Natural killer cell (primary cell): ENCODE results near the gene CLDN5. TPM values are rescaled to one million over a fixed set of nuclear protein-coding genes. Genes with fewer than 3 reads are reported as not detected.

Source experiments
- ATAC-seq, 3 donors: fragments of 150-1000 bp in 2 of 3; fragments of 200-7000 bp in 1 of 3; cut with Tn5 transposase; 1 replicate in 1 of 3; 2 replicates in 2 of 3; pipeline ENCODE4 v1.10.0; 2021; ENCODE audit warnings: mild to moderate bottlenecking in 2 of 3, moderate library complexity in 2 of 3
- DNase-seq, 2 donors: peaks; one replicate each; pipeline versions ENCODE4 v3.0.0 to v3.0.0-alpha.2; 2013 to 2021; ENCODE audit warnings: mixed read lengths in 1 of 2
- H3K27ac ChIP-seq: one replicate; pipeline ENCODE4 v1.5.1; 2013; ENCODE audit warnings: mild to moderate bottlenecking, low read length
- H3K27me3 ChIP-seq: one replicate; pipeline ENCODE4 v1.6.1; 2013; ENCODE audit warnings: low read length; ENCODE audit not compliant: control insufficient read depth, insufficient read depth
- H3K36me3 ChIP-seq: one replicate; pipeline ENCODE4 v1.6.1; 2013; ENCODE audit warnings: low read length; ENCODE audit not compliant: control insufficient read depth, insufficient read depth
- H3K4me1 ChIP-seq: one replicate; pipeline ENCODE4 v1.6.1; 2013; ENCODE audit warnings: low read length; ENCODE audit not compliant: control insufficient read depth, insufficient read depth
- H3K4me3 ChIP-seq: one replicate; pipeline ENCODE4 v1.5.1; 2013; ENCODE audit warnings: low read length
- H3K9me3 ChIP-seq: one replicate; pipeline ENCODE4 v1.6.1; 2013; ENCODE audit warnings: low read length; ENCODE audit not compliant: control insufficient read depth, insufficient read depth
- H3K27ac Mint-ChIP-seq, 2 donors: one replicate each; pipeline ENCODE4 v1.8.0; 2022; ENCODE audit warnings: mild to moderate bottlenecking in 2 of 2, mixed read lengths in 2 of 2, moderate library complexity in 1 of 2
- H3K27me3 Mint-ChIP-seq, 2 donors: one replicate each; pipeline ENCODE4 v1.8.0; 2022; ENCODE audit warnings: low read depth in 2 of 2, mixed read lengths in 2 of 2
- H3K36me3 Mint-ChIP-seq: one replicate; pipeline ENCODE4 v1.8.0; 2022; ENCODE audit warnings: mixed read lengths
- H3K4me1 Mint-ChIP-seq, 2 donors: one replicate each; pipeline ENCODE4 v1.8.0; 2022; ENCODE audit warnings: mixed read lengths in 2 of 2
- H3K4me3 Mint-ChIP-seq: one replicate; pipeline ENCODE4 v1.8.0; 2022; ENCODE audit warnings: mild to moderate bottlenecking, moderate library complexity, mixed read lengths
- H3K9me3 Mint-ChIP-seq, 2 donors: one replicate each; pipeline ENCODE4 v1.8.0; 2022; ENCODE audit warnings: mixed read lengths in 2 of 2
- CTCF ChIP-seq: fragments of 200-600 bp; IDR thresholded peaks from one replicate; pipeline ENCODE4 v1.8.0; 2022; ENCODE audit warnings: antibody characterized with exemption
- WGBS: methylation state at CpG from one replicate; pipeline ENCODE4 v1.1.7; 2013; ENCODE audit warnings: missing lambda C conversion rate; ENCODE audit not compliant: insufficient coverage; 5-methylcytosine and 5-hydroxymethylcytosine counted together
- intact Hi-C: fragments of 100-400 bp; cut with micrococcal nuclease; formaldehyde crosslinking; loops from one replicate; pipeline ENCODE4 v1.14.2; 2022
- total RNA-seq, 4 donors: library from RNA; stranded (reverse); fragments of 120-200 nt in 1 of 4; gene quantifications; one replicate each; pipeline versions ENCODE4 v1.2.3 to v1.2.4, GENCODE V29; 2013 to 2022

CLDN5 gene
- total RNA-seq, 3 donors from 2014 or later (not counting 1 experiment from before 2014, with no cell fraction given): 1.3 to 1.7 TPM; not detected in 1

GRCh38 chr22:19488285-19488684, 35.9 kb downstream of the CLDN5 start:
- ATAC-seq (no peak), DNase-seq (no peak)
- Mint-ChIP-seq H3K27ac (no peak overlapping the region), H3K9me3 (no peaks in the 10 kb centered on the region), H3K36me3 (no peaks in the 10 kb centered on the region), H3K4me1 (no peaks in the 10 kb centered on the region), H3K27me3 (no peaks in the 10 kb centered on the region), H3K4me3 (no peak overlapping the region)
- no peak overlapping the region for H3K27ac ChIP-seq
- no peaks in the 10 kb centered on the region for H3K27me3 ChIP-seq
- H3K4me3 ChIP-seq: no peak overlapping the region
- no peaks in the 10 kb centered on the region for H3K36me3 ChIP-seq
- WGBS: 100% methylated on average over 2 of the region's 2 CpGs
- intact Hi-C loops: no loop called here
- H3K4me1 ChIP-seq: no peaks in the 10 kb centered on the region
- TF ChIP-seq CTCF: no peak
- no peaks in the 10 kb centered on the region for H3K9me3 ChIP-seq

GRCh38 chr22:19483481-19484244, 40.5 kb downstream of the CLDN5 start:
- Mint-ChIP-seq H3K27me3 (no peaks in the 10 kb centered on the region), H3K9me3 (no peaks in the 10 kb centered on the region), H3K36me3 (no peaks in the 10 kb centered on the region), H3K27ac (no peak overlapping the region), H3K4me1 (peaks cover 9 to 15% of the 10 kb centered on the region in 2 donors), H3K4me3 (no peak overlapping the region)
- H3K36me3 ChIP-seq: no peaks in the 10 kb centered on the region
- intact Hi-C loops: no loop called here
- H3K27ac ChIP-seq: no peak overlapping the region
- H3K4me1 ChIP-seq: peaks cover 6% of the 10 kb centered on the region
- no peak overlapping the region for H3K4me3 ChIP-seq
- ATAC-seq (no peak), DNase-seq (no peak)
- WGBS: 97% methylated on average over 7 of the region's 8 CpGs
- no peak for TF ChIP-seq CTCF
- H3K27me3 ChIP-seq: no peaks in the 10 kb centered on the region
- H3K9me3 ChIP-seq: no peaks in the 10 kb centered on the region

- no peak for DNase-seq
- Histone ChIP-seq H3K9me3 (no peaks in the 10 kb centered on the region), H3K4me3 (no peak overlapping the region), H3K4me1 (peaks cover 15% of the 10 kb centered on the region), H3K27ac (no peak overlapping the region), H3K27me3 (no peaks in the 10 kb centered on the region), H3K36me3 (no peaks in the 10 kb centered on the region)
- H3K36me3 Mint-ChIP-seq: no peaks in the 10 kb centered on the region
- no peak for ATAC-seq
- no peak for TF ChIP-seq CTCF
- intact Hi-C loops: no loop called here
- no peaks in the 10 kb centered on the region for H3K9me3 Mint-ChIP-seq
- H3K4me3 Mint-ChIP-seq: no peak overlapping the region
- H3K27ac Mint-ChIP-seq: no peak overlapping the region
- no peaks in the 10 kb centered on the region for H3K27me3 Mint-ChIP-seq
- 95% methylated on average over 8 of the region's 9 CpGs for WGBS
- peaks cover 20 to 27% of the 10 kb centered on the region in 2 donors for H3K4me1 Mint-ChIP-seq
These were observed 41.9 kb downstream of the CLDN5 start for GRCh38 chr22:19482297-19482696.

- WGBS: 85% methylated on average over 10 of the region's 10 CpGs
- Histone ChIP-seq H3K4me1 (peaks cover 15% of the 10 kb centered on the region), H3K9me3 (no peaks in the 10 kb centered on the region), H3K27ac (no peak overlapping the region), H3K36me3 (no peaks in the 10 kb centered on the region), H3K4me3 (no peak overlapping the region), H3K27me3 (no peaks in the 10 kb centered on the region)
- peaks cover 24 to 35% of the 10 kb centered on the region in 2 donors for H3K4me1 Mint-ChIP-seq
- peak overlapping the region; percentile 98 for H3K4me3 Mint-ChIP-seq
- H3K27me3 Mint-ChIP-seq: no peaks in the 10 kb centered on the region
- no peaks in the 10 kb centered on the region for H3K36me3 Mint-ChIP-seq
- peak overlapping the region in 1 of 2 donors; percentile 99 for H3K27ac Mint-ChIP-seq
- no peaks in the 10 kb centered on the region for H3K9me3 Mint-ChIP-seq
- ATAC-seq (no peak), DNase-seq (no peak)
- intact Hi-C loops: no loop called here
- TF ChIP-seq CTCF: no peak
These were observed 43.4 kb downstream of the CLDN5 start for GRCh38 chr22:19480789-19481188.
